Stomach (tissue), 9 donors: ENCODE measurements around the gene TTC7B. TPM values are rescaled to one million over a fixed set of nuclear protein-coding genes. Genes with fewer than 3 reads are reported as not detected.
A peak's percentile ranks its signal among the peaks of the same experiment; 100 is the strongest.
"Not testable (repeated sequence)": the region's sequence is repeated elsewhere in the genome, so short reads cannot be mapped to it uniquely, and the experiment has no call there.

Experiments
- DNase-seq, 2 donors: peaks; one replicate each; pipeline versions ENCODE4 v3.0.0 to v3.0.0-alpha.2; 2013 to 2019
- H3K27ac ChIP-seq, 5 donors: fragments of 200-600 bp in 4 of 5; sonication (generic) in 4 of 5; one replicate each; pipeline ENCODE4 v1.5.1; 2013 to 2019; ENCODE audit warnings: mild to moderate bottlenecking in 1 of 5, moderate library complexity in 1 of 5
- H3K27me3 ChIP-seq, 3 donors: fragments of 200-600 bp; sonication (generic); one replicate each; pipeline ENCODE4 v1.5.1; 2017 to 2019; ENCODE audit warnings: mixed run types in 1 of 3
- H3K36me3 ChIP-seq, 4 donors: fragments of 200-600 bp; sonication (generic); 1 replicate in 3 of 4; 2 replicates in 1 of 4; pipeline ENCODE4 v1.5.1; 2016 to 2019
- H3K4me1 ChIP-seq, 4 donors: fragments of 200-600 bp; sonication (generic); one replicate each; pipeline ENCODE4 v1.5.1; 2016 to 2019
- H3K4me3 ChIP-seq, 4 donors: fragments of 200-600 bp; sonication (generic) in 3 of 4; one replicate each; pipeline ENCODE4 v1.5.1; 2016 to 2019; ENCODE audit warnings: mild to moderate bottlenecking in 1 of 4
- H3K9me3 ChIP-seq, 4 donors: fragments of 200-600 bp; sonication (generic); one replicate each; pipeline ENCODE4 v1.5.1; 2016 to 2019
- EP300 ChIP-seq: sonication (generic); formaldehyde crosslinking; IDR thresholded peaks from one replicate; pipeline ENCODE4 v1.6.1; 2017; ENCODE audit warnings: antibody characterized with exemption
- POLR2A ChIP-seq, 4 donors: fragments of 450-650 bp; IDR thresholded peaks; one replicate each; pipeline ENCODE4 v1.6.1; 2016; ENCODE audit warnings: antibody characterized with exemption in 4 of 4, control low read depth in 2 of 4, mild to moderate bottlenecking in 1 of 4, moderate library complexity in 1 of 4
- POLR2AphosphoS5 ChIP-seq, 3 donors: sonication (generic); formaldehyde crosslinking; IDR thresholded peaks; one replicate each; pipeline ENCODE4 v1.6.1; 2016; ENCODE audit warnings: antibody characterized with exemption in 3 of 3
- WGBS, 5 donors: extraction: QIAGEN DNeasy Blood & Tissue Kit in 3 of 5; methylation state at CpG; one replicate each; pipeline versions ENCODE4 v1.1.5 to v1.1.7; 2013 to 2018; 5-methylcytosine and 5-hydroxymethylcytosine counted together
- intact Hi-C: fragments of 100-400 bp; cut with DNase I; formaldehyde crosslinking; loops from one replicate; pipeline ENCODE4 v1.15.1; 2023; ENCODE audit warnings: low total_unique reads
- polyA plus RNA-seq, 3 donors: library from polyadenylated mRNA; stranded (reverse); fragments of 200-250 nt; gene quantifications; one replicate each; pipeline ENCODE4 v1.2.3, GENCODE V29; 2013
- total RNA-seq, 5 donors: library from RNA; depleted of rRNA; stranded (reverse); fragments of >200 nt; gene quantifications; one replicate each; pipeline versions ENCODE4 v1.1.0 to v1.2.3, GENCODE V29; 2014 to 2016
- TF ChIP-seq, protein P1 (sequence below), 7 experiments: fragments of 450-650 bp in 4 of 7; fragments of 200-600 bp in 3 of 7; sonication (generic) in 3 of 7; IDR thresholded peaks; one replicate each; pipeline ENCODE4 v1.5.1; 2016 to 2019; ENCODE audit warnings: antibody characterized with exemption in 7 of 7, control low read depth in 2 of 7, mild to moderate bottlenecking in 1 of 7
- donor health status: healthy with polysubstance abuse.
- donor health status: Bipolar disorder and iron deficiency.
- donor health status: healthy.

TTC7B gene
- total and polyA plus RNA-seq, 8 donors: 6.8 to 110 (median 17.7) TPM

DNA sequence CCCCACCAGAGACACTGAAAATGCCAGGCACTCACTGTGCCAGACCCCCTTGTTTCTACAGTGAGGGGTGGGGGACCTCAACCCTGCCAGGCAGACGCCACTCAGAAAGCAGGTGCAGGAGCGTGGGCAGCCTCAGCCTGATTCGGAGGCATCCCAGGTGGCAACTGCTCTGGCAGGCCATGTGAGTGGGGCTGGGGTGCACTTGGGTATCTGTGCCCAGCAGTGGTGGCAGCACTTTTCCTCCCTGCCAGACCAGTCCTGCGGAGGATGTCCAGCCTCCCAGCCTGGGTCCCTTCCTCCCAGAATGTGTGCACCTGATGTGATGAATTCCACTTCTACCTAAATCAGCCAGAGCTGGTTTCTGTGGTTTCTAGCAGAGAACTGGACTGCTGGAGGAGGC, 13.4 kb upstream of the TTC7B start:
- Histone ChIP-seq H3K27ac (peak overlapping the region in 1 of 5 donors; percentile 84), H3K4me3 (no peak overlapping the region), H3K36me3 (no peaks in the 10 kb centered on the region), H3K27me3 (no peaks in the 10 kb centered on the region), H3K9me3 (peaks cover 0 to 3% (median 0%) of the 10 kb centered on the region in 4 donors), H3K4me1 (peaks cover 12 to 17% (median 15%) of the 10 kb centered on the region in 4 donors)
- intact Hi-C loops: no loop called here
- TF ChIP-seq POLR2AphosphoS5 (IDR thresholded peaks at IDR 0.05) (no peak), EP300 (no peak), POLR2A (IDR thresholded peaks at IDR 0.05) (no peak)
- TF ChIP-seq, protein P1, sequence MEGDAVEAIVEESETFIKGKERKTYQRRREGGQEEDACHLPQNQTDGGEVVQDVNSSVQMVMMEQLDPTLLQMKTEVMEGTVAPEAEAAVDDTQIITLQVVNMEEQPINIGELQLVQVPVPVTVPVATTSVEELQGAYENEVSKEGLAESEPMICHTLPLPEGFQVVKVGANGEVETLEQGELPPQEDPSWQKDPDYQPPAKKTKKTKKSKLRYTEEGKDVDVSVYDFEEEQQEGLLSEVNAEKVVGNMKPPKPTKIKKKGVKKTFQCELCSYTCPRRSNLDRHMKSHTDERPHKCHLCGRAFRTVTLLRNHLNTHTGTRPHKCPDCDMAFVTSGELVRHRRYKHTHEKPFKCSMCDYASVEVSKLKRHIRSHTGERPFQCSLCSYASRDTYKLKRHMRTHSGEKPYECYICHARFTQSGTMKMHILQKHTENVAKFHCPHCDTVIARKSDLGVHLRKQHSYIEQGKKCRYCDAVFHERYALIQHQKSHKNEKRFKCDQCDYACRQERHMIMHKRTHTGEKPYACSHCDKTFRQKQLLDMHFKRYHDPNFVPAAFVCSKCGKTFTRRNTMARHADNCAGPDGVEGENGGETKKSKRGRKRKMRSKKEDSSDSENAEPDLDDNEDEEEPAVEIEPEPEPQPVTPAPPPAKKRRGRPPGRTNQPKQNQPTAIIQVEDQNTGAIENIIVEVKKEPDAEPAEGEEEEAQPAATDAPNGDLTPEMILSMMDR (IDR thresholded peaks at IDR 0.05): no peak
- WGBS, 5 donors: 93 to 96% (median 96%) methylated on average over 3 to 4 of the region's 4 CpGs
- DNase-seq: no peak

DNA sequence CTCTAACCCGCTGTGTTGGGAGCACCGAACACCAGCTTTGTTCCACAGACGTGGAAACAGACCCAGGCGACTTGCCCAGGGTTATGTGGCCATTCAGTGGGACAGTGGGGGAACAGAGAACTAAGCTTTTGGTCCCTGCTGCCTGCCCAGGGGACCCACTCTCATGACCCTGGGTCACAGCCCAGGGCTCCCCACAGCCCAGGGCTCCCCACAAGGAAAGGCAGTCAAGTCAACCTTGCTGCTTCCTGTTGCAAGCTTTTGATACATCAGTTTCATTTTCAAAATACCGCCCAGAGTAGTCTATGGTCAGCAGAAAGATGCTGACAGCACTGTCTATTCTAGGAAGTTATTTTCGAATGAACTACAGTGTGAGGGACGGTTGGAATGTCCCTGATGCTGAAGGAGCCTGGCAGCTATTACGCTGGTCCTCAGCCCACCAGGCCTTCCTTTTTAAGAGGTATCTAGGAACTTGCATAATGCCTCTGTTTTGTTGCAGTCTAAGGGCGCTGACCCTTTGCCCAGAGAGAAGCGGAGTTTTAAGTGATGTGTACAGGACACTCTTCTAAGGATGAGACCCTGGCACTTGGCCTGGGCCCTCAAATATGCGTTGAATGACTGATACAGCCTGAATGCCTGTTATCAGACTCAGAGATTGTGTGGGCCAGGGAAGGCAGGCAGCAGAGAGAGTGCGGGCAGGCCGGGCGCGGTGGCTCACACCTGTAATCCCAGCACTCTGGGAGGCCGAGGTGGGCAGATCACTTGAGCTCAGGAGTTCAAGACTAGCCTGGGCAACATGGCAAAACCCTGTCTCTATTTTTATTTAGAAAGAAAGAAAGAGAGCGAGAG, 12.6 kb upstream of the TTC7B start:
- Histone ChIP-seq H3K4me1 (peaks cover 12 to 17% (median 15%) of the 10 kb centered on the region in 4 donors), H3K27ac (peak overlapping the region; percentile 11 to 84 (median 69)), H3K27me3 (no peaks in the 10 kb centered on the region), H3K9me3 (peaks cover 4 to 11% (median 7%) of the 10 kb centered on the region in 4 donors), H3K4me3 (peak overlapping the region; percentile 26 to 44 (median 42)), H3K36me3 (no peaks in the 10 kb centered on the region)
- 73 to 85% (median 85%) methylated on average over 16 to 17 of the region's 17 CpGs for WGBS, 5 donors
- intact Hi-C loops: no loop called here
- DNase-seq: peak; percentile 31 to 47
- TF ChIP-seq EP300 (no peak), POLR2AphosphoS5 (IDR thresholded peaks at IDR 0.05) (no peak), POLR2A (IDR thresholded peaks at IDR 0.05) (no peak)
- TF ChIP-seq, protein P1 (IDR thresholded peaks at IDR 0.05): no peak

DNA sequence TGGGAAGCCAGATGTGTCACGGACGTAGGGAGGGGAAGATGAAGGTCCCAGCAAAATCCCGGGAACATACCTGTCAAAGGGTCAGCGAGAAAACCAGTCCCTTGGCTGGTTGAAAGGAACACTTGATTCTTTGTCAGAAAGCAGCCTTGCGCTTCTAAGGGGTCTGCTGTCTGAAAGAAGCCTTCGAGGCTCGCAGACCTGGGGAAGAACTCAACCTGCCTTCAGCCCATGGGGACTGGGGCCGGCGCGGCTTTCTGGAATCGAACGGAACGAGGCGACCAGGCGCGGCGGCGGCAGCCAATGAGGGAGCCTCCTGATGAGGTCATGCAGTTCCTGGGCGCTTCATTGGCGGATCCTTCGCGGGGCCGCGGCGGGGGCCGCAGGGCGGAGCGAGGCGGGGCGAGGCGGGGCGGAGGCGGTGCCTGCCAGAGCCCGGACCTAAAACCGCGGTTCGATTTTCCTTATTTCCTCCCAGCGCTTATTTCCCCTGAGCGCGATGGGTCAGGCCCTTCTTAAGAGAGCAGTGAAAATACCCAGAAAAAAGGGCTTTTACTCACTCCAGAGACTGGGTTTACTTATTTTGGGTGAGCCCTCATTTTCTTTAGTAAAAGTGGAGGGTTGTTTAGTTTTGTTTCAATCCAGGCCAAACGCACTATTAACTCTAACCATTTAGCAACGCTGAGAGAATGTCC, 11.8 kb upstream of the TTC7B start:
- 2 to 8% (median 3%) methylated on average over 22 to 42 of the region's 42 CpGs for WGBS, 5 donors
- TF ChIP-seq POLR2A (IDR thresholded peaks at IDR 0.05): no peak
- peak; percentile 40 to 57 (median 49) for TF ChIP-seq POLR2AphosphoS5 (IDR thresholded peaks at IDR 0.05)
- peak; percentile 94 to 98 for DNase-seq
- Histone ChIP-seq H3K4me3 (peak overlapping the region; percentile 26 to 44 (median 42)), H3K36me3 (no peaks in the 10 kb centered on the region), H3K27ac (peak overlapping the region; percentile 46 to 84 (median 69)), H3K9me3 (peaks cover 4 to 19% (median 14%) of the 10 kb centered on the region in 4 donors), H3K27me3 (no peaks in the 10 kb centered on the region), H3K4me1 (peaks cover 12 to 17% (median 15%) of the 10 kb centered on the region in 4 donors)
- intact Hi-C loops: no loop called here

DNA sequence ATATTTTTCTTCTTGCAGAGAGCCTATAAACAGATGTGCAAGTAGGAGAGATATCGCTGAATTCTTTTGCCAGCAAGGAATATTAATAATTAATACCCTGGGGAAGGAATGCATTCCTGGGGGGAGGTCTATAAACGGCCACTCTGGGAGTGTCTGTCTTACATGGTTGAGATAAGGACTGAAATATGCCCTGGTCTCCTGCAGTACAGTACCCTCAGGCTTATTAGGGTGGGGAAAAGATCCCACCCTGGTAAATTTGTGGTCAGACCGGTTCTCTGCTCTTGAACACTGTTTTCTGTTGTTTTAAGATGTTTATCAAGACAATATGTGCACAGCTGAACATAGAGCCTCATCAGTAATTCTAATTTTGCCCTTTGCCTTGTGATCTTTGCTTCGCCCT, 7.3 kb upstream of the TTC7B start:
- WGBS, 5 donors: 69 to 84% (median 73%) methylated on average over 4 of the region's 4 CpGs
- H3K27me3 ChIP-seq, DNase-seq, H3K36me3 ChIP-seq, H3K4me3 ChIP-seq, H3K27ac ChIP-seq, intact Hi-C loops: not testable (repeated sequence)
- H3K4me1 ChIP-seq: peaks cover 6 to 11% (median 8%) of the 10 kb centered on the region in 4 donors
- H3K9me3 ChIP-seq: peaks cover 4 to 23% (median 18%) of the 10 kb centered on the region in 4 donors

DNA sequence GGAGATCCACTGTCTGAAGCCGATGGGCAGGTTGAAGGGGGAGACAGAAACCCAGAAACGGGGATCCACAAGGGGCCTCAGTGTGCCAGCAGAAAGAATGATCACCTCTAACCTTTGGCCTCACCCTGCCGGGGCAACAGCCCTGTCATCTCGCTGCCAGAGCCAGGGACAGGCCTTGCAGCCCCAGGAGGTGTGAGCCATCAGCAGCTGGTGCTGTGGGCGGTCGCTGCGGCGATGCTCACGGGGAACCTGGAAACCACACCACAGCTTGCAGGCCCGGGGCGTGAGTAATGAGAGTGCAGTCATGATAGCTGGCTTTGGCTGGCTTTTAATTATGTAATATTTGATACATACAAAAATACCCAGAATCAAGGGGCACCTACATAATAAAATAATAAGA, 4.7 kb upstream of the TTC7B start:
- 61 to 76% (median 66%) methylated on average over 11 of the region's 11 CpGs for WGBS, 5 donors
- TF ChIP-seq, protein P1 (IDR thresholded peaks at IDR 0.05): no peak
- TF ChIP-seq EP300 (no peak), POLR2A (IDR thresholded peaks at IDR 0.05) (no peak), POLR2AphosphoS5 (IDR thresholded peaks at IDR 0.05) (no peak)
- H3K27ac ChIP-seq: no peak overlapping the region
- H3K4me1 ChIP-seq: peaks cover 4 to 8% (median 6%) of the 10 kb centered on the region in 4 donors
- H3K9me3 ChIP-seq: peaks cover 4 to 23% (median 18%) of the 10 kb centered on the region in 4 donors
- H3K36me3 ChIP-seq: no peaks in the 10 kb centered on the region
- DNase-seq: peak; percentile 43 to 74
- intact Hi-C loops: no loop called here
- no peak overlapping the region for H3K4me3 ChIP-seq
- H3K27me3 ChIP-seq: no peaks in the 10 kb centered on the region
